WTC11 (cell line): ENCODE measurements around the gene RNASE12.

Experiments
- NR1H2 ChIP-seq: sonication (generic); formaldehyde crosslinking; IDR thresholded peaks from 2 replicates; pipeline ENCODE4 v1.9.0; 2021; ENCODE audit warnings: mild to moderate bottlenecking, moderate library complexity, missing genetic modification reagents
- ZNF138 ChIP-seq: sonication (generic); formaldehyde crosslinking; conservative IDR thresholded peaks from 2 replicates; pipeline ENCODE4 v1.8.1; 2022; ENCODE audit warnings: mild to moderate bottlenecking, moderate library complexity, missing genetic modification reagents
- TF ChIP-seq, protein P1 (sequence below): sonication (generic); formaldehyde crosslinking; conservative IDR thresholded peaks from 2 replicates; pipeline ENCODE4 v1.8.1; 2022; ENCODE audit warnings: mild to moderate bottlenecking, missing genetic modification reagents

DNA sequence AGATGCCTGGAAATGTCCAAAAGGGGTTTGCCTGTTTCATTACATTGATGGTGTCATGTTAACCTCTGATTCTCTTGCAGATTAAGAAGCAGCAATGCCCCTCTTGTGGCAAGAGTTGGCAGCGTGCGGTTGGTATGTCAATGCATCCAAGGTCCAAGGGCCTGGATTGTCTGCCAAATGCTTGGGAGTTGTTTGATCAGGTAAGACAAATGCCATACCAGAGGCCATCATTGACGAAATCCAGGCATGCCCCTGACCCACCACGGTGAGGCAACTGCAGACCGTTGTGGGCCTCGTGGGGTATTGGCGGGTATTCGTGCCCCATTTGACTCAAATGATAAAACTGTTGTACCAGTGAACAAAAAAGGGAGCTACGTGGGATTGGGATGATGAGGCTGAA, 11.4 kb upstream of the RNASE12 start:
- TF ChIP-seq NR1H2 (CRISPR knock-in tag) (no peak), ZNF138 (CRISPR knock-in tag) (no peak)
- TF ChIP-seq, protein P1, sequence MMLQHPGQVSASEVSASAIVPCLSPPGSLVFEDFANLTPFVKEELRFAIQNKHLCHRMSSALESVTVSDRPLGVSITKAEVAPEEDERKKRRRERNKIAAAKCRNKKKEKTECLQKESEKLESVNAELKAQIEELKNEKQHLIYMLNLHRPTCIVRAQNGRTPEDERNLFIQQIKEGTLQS (CRISPR knock-in tag): no peak
